ENCODE results near the gene GDF11. TPM values are rescaled to one million over a fixed set of nuclear protein-coding genes. Genes with fewer than 3 reads are reported as not detected.

Gene GDF11
- total RNA-seq, 1 experiment from 2014 or later: 5.3 TPM

DNA sequence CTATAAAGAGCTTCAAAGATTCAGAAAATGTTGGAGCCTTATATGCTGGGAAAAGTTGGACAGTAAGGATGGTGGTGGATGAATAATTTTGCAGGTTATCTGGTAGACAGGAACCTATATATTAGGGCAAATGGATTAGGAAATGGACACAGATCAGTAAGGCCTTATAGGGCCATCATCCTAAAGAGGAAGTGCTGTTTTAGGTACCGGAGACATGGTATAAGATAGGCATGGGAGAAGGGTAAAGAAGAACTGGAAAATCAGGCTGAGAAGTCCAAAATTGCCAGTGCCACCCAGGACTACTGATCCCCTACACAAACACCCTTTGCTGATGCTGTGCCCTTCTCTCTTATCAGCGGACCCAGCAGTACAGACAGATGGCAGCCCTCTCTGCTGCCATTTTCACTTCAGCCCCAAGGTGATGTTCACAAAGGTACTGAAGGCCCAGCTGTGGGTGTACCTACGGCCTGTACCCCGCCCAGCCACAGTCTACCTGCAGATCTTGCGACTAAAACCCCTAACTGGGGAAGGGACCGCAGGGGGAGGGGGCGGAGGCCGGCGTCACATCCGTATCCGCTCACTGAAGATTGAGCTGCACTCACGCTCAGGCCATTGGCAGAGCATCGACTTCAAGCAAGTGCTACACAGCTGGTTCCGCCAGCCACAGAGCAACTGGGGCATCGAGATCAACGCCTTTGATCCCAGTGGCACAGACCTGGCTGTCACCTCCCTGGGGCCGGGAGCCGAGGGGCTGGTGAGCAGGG lies 5.5 kb downstream of the GDF11 start:
- ATAC-seq (no peak), DNase-seq (ENCODE audit: low read depth, low spot score) (no peak)
- Histone ChIP-seq H3K4me3 (replicated peaks in 1 of 2; ENCODE audit: low read depth in 1 of 2, low read length in 2 of 2) (no peak overlapping the region), H3K9me2 (ENCODE audit: insufficient read depth) (no peaks in the 10 kb centered on the region), H3K4me2 (ENCODE audit: low read length) (no peak overlapping the region), H3K4me1 (ENCODE audit: control insufficient read depth in 1 of 2, insufficient read depth in 2 of 2, low read length in 2 of 2) (peaks cover 4 to 19% of the 10 kb centered on the region in 2 experiments), H4K20me1 (ENCODE audit: insufficient read depth) (no peaks in the 10 kb centered on the region), H3K9ac (ENCODE audit: low read length) (no peak overlapping the region), H3K36me3 (ENCODE audit: control insufficient read depth in 1 of 2, insufficient read depth in 2 of 2, low read length in 2 of 2) (peaks cover 11 to 16% of the 10 kb centered on the region in 2 experiments; a peak in 2 of 4 replicates), H2AFZ (ENCODE audit: low read depth, low read length, poor library complexity, severe bottlenecking) (no peak overlapping the region), H3K27me3 (ENCODE audit: insufficient read depth, low read length) (no peaks in the 10 kb centered on the region), H3K9me3 (ENCODE audit: control insufficient read depth in 1 of 2, insufficient read depth in 1 of 2, low read depth in 1 of 2, low read length in 2 of 2) (no peaks in the 10 kb centered on the region), H3K27ac (ENCODE audit: low read depth, low read length) (no peak overlapping the region), H3K79me2 (ENCODE audit: insufficient read depth, low read length) (peaks cover 3% of the 10 kb centered on the region; the same call in 1 of the 2 replicates)
- TF ChIP-seq, protein P1, sequence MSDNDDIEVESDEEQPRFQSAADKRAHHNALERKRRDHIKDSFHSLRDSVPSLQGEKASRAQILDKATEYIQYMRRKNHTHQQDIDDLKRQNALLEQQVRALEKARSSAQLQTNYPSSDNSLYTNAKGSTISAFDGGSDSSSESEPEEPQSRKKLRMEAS (IDR thresholded peaks at IDR 0.05): no peak
- no peak for TF ChIP-seq SIN3A (IDR thresholded peaks at IDR 0.05; ENCODE audit: low read depth)
- no peak for TF ChIP-seq JUND (IDR thresholded peaks at IDR 0.05)
- TF ChIP-seq SRF (IDR thresholded peaks at IDR 0.05; ENCODE audit: low read depth): no peak
- no peak for TF ChIP-seq ZNF274 (IDR thresholded peaks at IDR 0.05; ENCODE audit: low read depth, low read length)
- no peak for TF ChIP-seq FOSL1 (IDR thresholded peaks at IDR 0.05; ENCODE audit: low read depth)
- no peak for TF ChIP-seq SP1 (IDR thresholded peaks at IDR 0.05; ENCODE audit: low read depth)
- TF ChIP-seq ZFX (IDR thresholded peaks at IDR 0.05): no peak
- TF ChIP-seq EGR1 (IDR thresholded peaks at IDR 0.05; ENCODE audit: low read depth): no peak
- no peak for TF ChIP-seq EZH2phosphoT487 (IDR thresholded peaks at IDR 0.05; ENCODE audit: borderline replicate concordance)
- TF ChIP-seq, protein P2, sequence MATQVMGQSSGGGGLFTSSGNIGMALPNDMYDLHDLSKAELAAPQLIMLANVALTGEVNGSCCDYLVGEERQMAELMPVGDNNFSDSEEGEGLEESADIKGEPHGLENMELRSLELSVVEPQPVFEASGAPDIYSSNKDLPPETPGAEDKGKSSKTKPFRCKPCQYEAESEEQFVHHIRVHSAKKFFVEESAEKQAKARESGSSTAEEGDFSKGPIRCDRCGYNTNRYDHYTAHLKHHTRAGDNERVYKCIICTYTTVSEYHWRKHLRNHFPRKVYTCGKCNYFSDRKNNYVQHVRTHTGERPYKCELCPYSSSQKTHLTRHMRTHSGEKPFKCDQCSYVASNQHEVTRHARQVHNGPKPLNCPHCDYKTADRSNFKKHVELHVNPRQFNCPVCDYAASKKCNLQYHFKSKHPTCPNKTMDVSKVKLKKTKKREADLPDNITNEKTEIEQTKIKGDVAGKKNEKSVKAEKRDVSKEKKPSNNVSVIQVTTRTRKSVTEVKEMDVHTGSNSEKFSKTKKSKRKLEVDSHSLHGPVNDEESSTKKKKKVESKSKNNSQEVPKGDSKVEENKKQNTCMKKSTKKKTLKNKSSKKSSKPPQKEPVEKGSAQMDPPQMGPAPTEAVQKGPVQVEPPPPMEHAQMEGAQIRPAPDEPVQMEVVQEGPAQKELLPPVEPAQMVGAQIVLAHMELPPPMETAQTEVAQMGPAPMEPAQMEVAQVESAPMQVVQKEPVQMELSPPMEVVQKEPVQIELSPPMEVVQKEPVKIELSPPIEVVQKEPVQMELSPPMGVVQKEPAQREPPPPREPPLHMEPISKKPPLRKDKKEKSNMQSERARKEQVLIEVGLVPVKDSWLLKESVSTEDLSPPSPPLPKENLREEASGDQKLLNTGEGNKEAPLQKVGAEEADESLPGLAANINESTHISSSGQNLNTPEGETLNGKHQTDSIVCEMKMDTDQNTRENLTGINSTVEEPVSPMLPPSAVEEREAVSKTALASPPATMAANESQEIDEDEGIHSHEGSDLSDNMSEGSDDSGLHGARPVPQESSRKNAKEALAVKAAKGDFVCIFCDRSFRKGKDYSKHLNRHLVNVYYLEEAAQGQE (IDR thresholded peaks at IDR 0.05; ENCODE audit: low read depth): no peak
- no peak for TF ChIP-seq ELF1 (IDR thresholded peaks at IDR 0.05; ENCODE audit: borderline replicate concordance, low read depth)
- TF ChIP-seq EZH2 (IDR thresholded peaks at IDR 0.05): no peak
- ChIA-PET POLR2A (no interaction called here), CTCF (interaction anchor here (1.9 kb wide), 1 partner anchor 11 kb away, joined by 10 read pairs; no protein-coding TSS in a partner anchor), RAD21 (ENCODE audit: low non-redundant PET in 1 of 2, low total read pairs in 2 of 2, uncharacterized antibody in 2 of 2, unreplicated experiment in 2 of 2) (interaction anchor here in 1 of 2 experiments (1.2 kb wide), 1 partner anchor 10 kb away, joined by 3 read pairs; no protein-coding TSS in a partner anchor)
- no TSS peak for BruUV-seq (replicated peaks)
- intact Hi-C loops (cut with micrococcal nuclease): no loop called here
